NB4 (cell line): ENCODE data around the gene THSD4.

ENCODE experiments used
- MAX ChIP-seq: IDR thresholded peaks from 2 replicates; pipeline ENCODE4 v1.6.1; 2011; ENCODE audit warnings: low read depth, low read length
- MYC ChIP-seq: IDR thresholded peaks from 2 replicates; pipeline ENCODE4 v1.6.1; 2011; ENCODE audit warnings: low read depth, low read length
- POLR2A ChIP-seq: IDR thresholded peaks from 2 replicates; pipeline ENCODE4 v1.6.1; 2011; ENCODE audit warnings: mild to moderate bottlenecking; ENCODE audit not compliant: insufficient read length; ENCODE audit errors: extremely low read depth
- TF ChIP-seq, protein P1 (sequence below): IDR thresholded peaks from one replicate; pipeline ENCODE4 v1.5.1; 2012; ENCODE audit warnings: low read depth, low read length

GRCh38 chr15:71804226-71804625 is 689.0 kb downstream of the THSD4 start:
- TF ChIP-seq, protein P1, sequence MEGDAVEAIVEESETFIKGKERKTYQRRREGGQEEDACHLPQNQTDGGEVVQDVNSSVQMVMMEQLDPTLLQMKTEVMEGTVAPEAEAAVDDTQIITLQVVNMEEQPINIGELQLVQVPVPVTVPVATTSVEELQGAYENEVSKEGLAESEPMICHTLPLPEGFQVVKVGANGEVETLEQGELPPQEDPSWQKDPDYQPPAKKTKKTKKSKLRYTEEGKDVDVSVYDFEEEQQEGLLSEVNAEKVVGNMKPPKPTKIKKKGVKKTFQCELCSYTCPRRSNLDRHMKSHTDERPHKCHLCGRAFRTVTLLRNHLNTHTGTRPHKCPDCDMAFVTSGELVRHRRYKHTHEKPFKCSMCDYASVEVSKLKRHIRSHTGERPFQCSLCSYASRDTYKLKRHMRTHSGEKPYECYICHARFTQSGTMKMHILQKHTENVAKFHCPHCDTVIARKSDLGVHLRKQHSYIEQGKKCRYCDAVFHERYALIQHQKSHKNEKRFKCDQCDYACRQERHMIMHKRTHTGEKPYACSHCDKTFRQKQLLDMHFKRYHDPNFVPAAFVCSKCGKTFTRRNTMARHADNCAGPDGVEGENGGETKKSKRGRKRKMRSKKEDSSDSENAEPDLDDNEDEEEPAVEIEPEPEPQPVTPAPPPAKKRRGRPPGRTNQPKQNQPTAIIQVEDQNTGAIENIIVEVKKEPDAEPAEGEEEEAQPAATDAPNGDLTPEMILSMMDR, result no peak
- no peak for TF ChIP-seq MAX
- no peak for TF ChIP-seq POLR2A
- TF ChIP-seq MYC, result no peak
